Esophagus muscularis mucosa (tissue), 3 donors: Measurements from ENCODE around the gene SPECC1.

ENCODE experiments used
- CTCF ChIP-seq, 3 experiments: fragments of 200-600 bp in 2 of 3; fragments of 450-650 bp in 1 of 3; sonication (generic) in 2 of 3; IDR thresholded peaks; one replicate each; pipeline ENCODE4 v1.5.1; 2017 to 2019; ENCODE audit warnings: antibody characterized with exemption in 3 of 3, mild to moderate bottlenecking in 2 of 3, moderate library complexity in 1 of 3
- POLR2AphosphoS5 ChIP-seq, 2 donors: sonication (generic); formaldehyde crosslinking; IDR thresholded peaks; one replicate each; pipeline ENCODE4 v1.6.1; 2017; ENCODE audit warnings: antibody characterized with exemption in 2 of 2

GRCh38 chr17:20171741-20172365 is 162.7 kb downstream of the SPECC1 start:
- TF ChIP-seq POLR2AphosphoS5 (IDR thresholded peaks at IDR 0.05): no peak
- TF ChIP-seq CTCF (IDR thresholded peaks at IDR 0.05): no peak
